GM23338 (cell line): ENCODE measurements around the gene RNF26.

Experiments
- CREB1 ChIP-seq: fragments of 250-450 bp; sonication (Bioruptor Pico); IDR thresholded peaks from 2 replicates; pipeline ENCODE4 v1.5.0; 2020; ENCODE audit warnings: low read depth, mild to moderate bottlenecking, moderate library complexity
- CTCF ChIP-seq, 2 experiments: fragments of 200-600 bp in 1 of 2; sonication (generic) in 1 of 2; conservative IDR thresholded peaks; 2 replicates each; pipeline versions ENCODE4 v1.5.1 to v1.6.1; 2016 to 2017; ENCODE audit warnings: antibody characterized with exemption in 2 of 2, low read depth in 2 of 2, mild to moderate bottlenecking in 2 of 2, moderate library complexity in 1 of 2
- EZH2 ChIP-seq: fragments of 200-600 bp; sonication (generic); IDR thresholded peaks from one replicate; pipeline ENCODE4 v1.8.0; 2017; ENCODE audit warnings: antibody characterized with exemption, mild to moderate bottlenecking, low read depth; ENCODE audit not compliant: unreplicated experiment
- EZH2phosphoT487 ChIP-seq: fragments of 200-600 bp; sonication (generic); IDR thresholded peaks from one replicate; pipeline ENCODE4 v1.8.1; 2018; ENCODE audit warnings: antibody characterized with exemption; ENCODE audit not compliant: unreplicated experiment
- POLR2AphosphoS5 ChIP-seq: IDR thresholded peaks from 2 replicates; pipeline ENCODE4 v1.6.1; 2016; ENCODE audit warnings: antibody characterized with exemption, low read depth
- STAT1 ChIP-seq: IDR thresholded peaks from one replicate; pipeline ENCODE4 v1.6.1; 2016; ENCODE audit warnings: antibody characterized with exemption; ENCODE audit not compliant: unreplicated experiment
- ZNF114 ChIP-seq: fragments of 250-450 bp; sonication (Bioruptor Pico); IDR thresholded peaks from 2 replicates; pipeline ENCODE4 v1.5.0; 2020; ENCODE audit warnings: mild to moderate bottlenecking, moderate library complexity

GRCh38 chr11:119352857-119353260 lies 18.5 kb downstream of the RNF26 start:
- TF ChIP-seq STAT1 (no peak), EZH2phosphoT487 (no peak), CTCF (conservative IDR thresholded peaks at IDR 0.05; ENCODE audit: low read depth in 2 of 2) (no peak), CREB1 (no peak), EZH2 (no peak), POLR2AphosphoS5 (no peak), ZNF114 (CRISPR knock-in tag) (no peak)
